PC-3 (cell line): ENCODE data around the gene JPT2.

ENCODE experiments used
- EZH2 ChIP-seq: fragments of 300-600 bp; sonication (generic); IDR thresholded peaks from one replicate; pipeline ENCODE4 v1.6.1; 2017; ENCODE audit warnings: antibody characterized with exemption, mild to moderate bottlenecking, low read length; ENCODE audit not compliant: unreplicated experiment
- EZH2phosphoT487 ChIP-seq: fragments of 300-600 bp; sonication (generic); IDR thresholded peaks from 2 replicates; pipeline ENCODE4 v1.6.1; 2018; ENCODE audit warnings: mild to moderate bottlenecking, antibody characterized with exemption, low read length, borderline replicate concordance
- TF ChIP-seq, protein P1 (sequence below): fragments of 300-600 bp; sonication (generic); conservative IDR thresholded peaks from 2 replicates; pipeline ENCODE4 v1.5.1; 2017; ENCODE audit warnings: antibody characterized with exemption, low read depth, mild to moderate bottlenecking, low read length

DNA sequence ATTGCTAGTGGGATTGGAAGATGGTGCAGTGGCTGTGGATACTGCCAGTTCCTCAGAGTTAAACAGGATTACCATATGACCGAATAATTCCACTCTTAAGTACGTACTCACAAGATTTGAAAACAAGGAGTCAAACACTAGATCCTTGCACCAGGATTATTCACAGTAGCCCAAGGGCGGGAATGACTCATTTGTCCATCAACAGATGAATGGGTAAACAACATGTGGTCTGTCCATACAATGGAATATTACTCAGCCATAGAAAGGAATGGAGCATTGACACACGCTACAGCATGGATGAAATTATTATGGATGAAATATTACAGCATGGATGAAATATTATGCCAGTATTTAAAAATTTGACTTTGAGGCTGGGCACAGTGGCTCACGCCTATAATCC is 18.8 kb downstream of the JPT2 start:
- TF ChIP-seq, protein P1, sequence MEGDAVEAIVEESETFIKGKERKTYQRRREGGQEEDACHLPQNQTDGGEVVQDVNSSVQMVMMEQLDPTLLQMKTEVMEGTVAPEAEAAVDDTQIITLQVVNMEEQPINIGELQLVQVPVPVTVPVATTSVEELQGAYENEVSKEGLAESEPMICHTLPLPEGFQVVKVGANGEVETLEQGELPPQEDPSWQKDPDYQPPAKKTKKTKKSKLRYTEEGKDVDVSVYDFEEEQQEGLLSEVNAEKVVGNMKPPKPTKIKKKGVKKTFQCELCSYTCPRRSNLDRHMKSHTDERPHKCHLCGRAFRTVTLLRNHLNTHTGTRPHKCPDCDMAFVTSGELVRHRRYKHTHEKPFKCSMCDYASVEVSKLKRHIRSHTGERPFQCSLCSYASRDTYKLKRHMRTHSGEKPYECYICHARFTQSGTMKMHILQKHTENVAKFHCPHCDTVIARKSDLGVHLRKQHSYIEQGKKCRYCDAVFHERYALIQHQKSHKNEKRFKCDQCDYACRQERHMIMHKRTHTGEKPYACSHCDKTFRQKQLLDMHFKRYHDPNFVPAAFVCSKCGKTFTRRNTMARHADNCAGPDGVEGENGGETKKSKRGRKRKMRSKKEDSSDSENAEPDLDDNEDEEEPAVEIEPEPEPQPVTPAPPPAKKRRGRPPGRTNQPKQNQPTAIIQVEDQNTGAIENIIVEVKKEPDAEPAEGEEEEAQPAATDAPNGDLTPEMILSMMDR, result no peak
- TF ChIP-seq EZH2 (no peak), EZH2phosphoT487 (no peak)
